Prostate gland (tissue), 2 donors: ENCODE data around the gene TBC1D14. TPM values are rescaled to one million over a fixed set of nuclear protein-coding genes. Genes with fewer than 3 reads are reported as not detected.

ENCODE experiments used
- DNase-seq: peaks from one replicate; pipeline ENCODE4 v3.0.0-alpha.2; 2019; ENCODE audit warnings: low spot score
- H3K27ac ChIP-seq, 2 donors: fragments of 200-600 bp; sonication (generic); 2 replicates each; pipeline ENCODE4 v1.5.1; 2017 to 2019
- H3K27me3 ChIP-seq: fragments of 200-600 bp; sonication (generic); replicated peaks from 2 replicates; pipeline ENCODE4 v1.5.1; 2019; ENCODE audit not compliant: insufficient read depth
- H3K36me3 ChIP-seq, 2 donors: fragments of 200-600 bp; sonication (generic); 1 replicate in 1 of 2; 2 replicates in 1 of 2; pipeline versions ENCODE4 v1.5.1 to v1.8.1; 2017 to 2019
- H3K4me1 ChIP-seq: fragments of 200-600 bp; sonication (generic); replicated peaks from 2 replicates; pipeline ENCODE4 v1.5.1; 2019
- H3K4me3 ChIP-seq, 2 donors: fragments of 200-600 bp; sonication (generic); 2 replicates each; pipeline ENCODE4 v1.5.1; 2017 to 2019
- H3K9me3 ChIP-seq: fragments of 200-600 bp; sonication (generic); 2 replicates; pipeline ENCODE4 v1.5.1; 2017
- CTCF ChIP-seq, 4 experiments: fragments of 200-600 bp in 2 of 4; fragments of 450-650 bp in 2 of 4; sonication (generic) in 2 of 4; IDR thresholded peaks; 1 replicate in 3 of 4; 2 replicates in 1 of 4; pipeline ENCODE4 v1.5.1; 2016 to 2019; ENCODE audit warnings: antibody characterized with exemption in 4 of 4, mild to moderate bottlenecking in 2 of 4, moderate library complexity in 2 of 4
- POLR2A ChIP-seq: fragments of 450-650 bp; IDR thresholded peaks from one replicate; pipeline ENCODE4 v1.6.1; 2016; ENCODE audit warnings: antibody characterized with exemption, mild to moderate bottlenecking
- POLR2AphosphoS5 ChIP-seq: sonication (generic); formaldehyde crosslinking; IDR thresholded peaks from one replicate; pipeline ENCODE4 v1.6.1; 2017; ENCODE audit warnings: antibody characterized with exemption
- WGBS: methylation state at CpG from one replicate; pipeline ENCODE4 v1.1.5; 2018; 5-methylcytosine and 5-hydroxymethylcytosine counted together
- intact Hi-C: fragments of 100-400 bp; cut with DNase I; formaldehyde crosslinking; loops from one replicate; pipeline ENCODE4 v1.14.2; 2022
- total RNA-seq, 2 donors: library from RNA; depleted of rRNA; stranded (reverse); fragments of >200 nt; gene quantifications; one replicate each; pipeline ENCODE4 v1.1.0, GENCODE V29; 2016

TBC1D14 gene
- total RNA-seq, 2 donors from 2014 or later = 56.2 to 90.5 TPM

GRCh38 chr4:7058792-7059191, 149.2 kb downstream of the TBC1D14 start:
- no peak overlapping the region for H3K27ac ChIP-seq
- DNase-seq = no peak
- no peaks in the 10 kb centered on the region for H3K4me1 ChIP-seq
- TF ChIP-seq CTCF (IDR thresholded peaks at IDR 0.05) = no peak
- TF ChIP-seq POLR2A = no peak
- TF ChIP-seq POLR2AphosphoS5 = no peak
- no peaks in the 10 kb centered on the region for H3K9me3 ChIP-seq
- intact Hi-C loops = no loop called here
- H3K4me3 ChIP-seq = no peak overlapping the region
- H3K36me3 ChIP-seq = peaks cover 2 to 5% of the 10 kb centered on the region in 2 donors
- 88% methylated on average over 3 of the region's 3 CpGs for WGBS
- H3K27me3 ChIP-seq = no peaks in the 10 kb centered on the region

- no peak overlapping the region for H3K4me3 ChIP-seq
- H3K9me3 ChIP-seq = no peaks in the 10 kb centered on the region
- H3K27ac ChIP-seq = no peak overlapping the region
- 73% methylated on average over 11 of the region's 11 CpGs for WGBS
- intact Hi-C loops = no loop called here
- H3K4me1 ChIP-seq = no peaks in the 10 kb centered on the region
- peaks cover 0 to 5% of the 10 kb centered on the region in 2 donors for H3K36me3 ChIP-seq
- no peak for DNase-seq
- TF ChIP-seq POLR2AphosphoS5 (no peak), CTCF (IDR thresholded peaks at IDR 0.05) (no peak), POLR2A (no peak)
- H3K27me3 ChIP-seq = no peaks in the 10 kb centered on the region
Measured at GRCh38 chr4:7059662-7060061, 150.0 kb downstream of the TBC1D14 start.

- Histone ChIP-seq H3K9me3 (no peaks in the 10 kb centered on the region), H3K4me3 (no peak overlapping the region), H3K4me1 (no peaks in the 10 kb centered on the region), H3K27ac (no peak overlapping the region), H3K27me3 (no peaks in the 10 kb centered on the region), H3K36me3 (no peaks in the 10 kb centered on the region)
- intact Hi-C loops = no loop called here
- whole genome bisulfite sequencing = 87% methylated on average over 20 of the region's 20 CpGs
- TF ChIP-seq POLR2A = no peak
- TF ChIP-seq POLR2AphosphoS5 = no peak
- no peak for TF ChIP-seq CTCF (IDR thresholded peaks at IDR 0.05)
- DNase-seq = no peak
Measured at GRCh38 chr4:7060346-7061150, 150.9 kb downstream of the TBC1D14 start.

- no peaks in the 10 kb centered on the region for H3K36me3 ChIP-seq
- 92% methylated on average over 6 of the region's 6 CpGs for WGBS
- H3K27ac ChIP-seq = no peak overlapping the region
Measured at GRCh38 chr4:7061815-7062214, 152.2 kb downstream of the TBC1D14 start.

More at GRCh38 chr4:7061815-7062214, 152.2 kb downstream of the TBC1D14 start:
- no peaks in the 10 kb centered on the region for H3K9me3 ChIP-seq
- intact Hi-C loops = no loop called here
- no peak for TF ChIP-seq CTCF (IDR thresholded peaks at IDR 0.05)
- no peak for TF ChIP-seq POLR2A
- TF ChIP-seq POLR2AphosphoS5 = no peak
- H3K4me3 ChIP-seq = no peak overlapping the region
- H3K4me1 ChIP-seq = peaks cover 4% of the 10 kb centered on the region
- DNase-seq = no peak
- H3K27me3 ChIP-seq = no peaks in the 10 kb centered on the region
